Central memory CD4-positive, alpha-beta T cell (primary cell): ENCODE measurements around the gene NEDD8.
A peak's percentile ranks its signal among the peaks of the same experiment; 100 is the strongest.

Experiments used
- DNase-seq: peaks from one replicate; pipeline ENCODE4 v3.0.0; 2022

The NEDD8 gene

DNA sequence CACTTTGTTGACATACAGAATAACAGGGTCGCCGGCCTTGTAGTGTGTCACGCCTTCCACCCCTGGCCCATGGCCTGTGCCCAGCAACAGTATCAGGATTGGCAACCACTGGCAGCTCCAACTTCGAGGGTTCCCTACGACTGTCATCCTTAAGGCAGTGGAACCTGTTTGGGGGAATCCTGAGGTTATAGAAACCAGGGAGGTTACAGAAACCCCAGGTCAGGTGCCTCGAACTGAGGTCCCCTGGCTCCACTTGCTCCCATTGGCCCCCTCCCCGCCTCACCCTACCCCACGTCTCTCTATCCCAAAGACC lies 37.3 kb downstream of the NEDD8 start:
- no peak for DNase-seq

DNA sequence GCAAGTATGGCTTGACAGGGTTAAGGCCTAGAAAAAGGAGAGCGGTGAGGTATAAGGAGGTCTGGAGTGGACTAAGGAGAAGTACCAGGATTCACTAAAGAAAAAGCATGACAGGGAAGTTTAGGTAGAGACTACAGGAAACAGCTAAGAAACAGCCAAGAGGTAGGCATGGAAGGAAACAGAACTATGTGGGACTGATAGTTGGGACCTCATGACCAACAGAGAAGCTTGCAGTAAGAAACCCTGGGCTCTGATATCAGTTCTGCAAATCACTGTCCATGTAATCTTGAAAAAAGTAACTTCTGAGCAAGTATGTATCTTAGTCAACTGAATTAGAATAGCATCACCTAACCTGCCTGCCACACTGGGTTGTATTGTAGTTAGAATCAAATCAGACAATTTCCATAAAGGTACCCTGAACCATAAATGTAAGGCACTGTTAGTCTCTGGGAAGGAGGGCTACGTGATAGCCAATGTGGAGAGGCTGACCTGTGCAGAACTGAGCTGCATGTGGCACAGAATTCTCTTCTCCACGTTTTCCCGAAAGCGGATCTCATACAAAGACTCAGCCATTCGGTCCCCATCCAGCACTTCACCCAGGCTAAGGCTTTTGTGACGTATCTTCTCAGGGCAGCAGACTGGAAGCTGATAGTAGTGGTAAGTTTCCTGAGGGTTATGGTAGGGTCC lies 37.8 kb downstream of the NEDD8 start:
- DNase-seq = no peak

- DNase-seq = no peak
Measured at GRCh38 chr14:24192933-24193332, 39.2 kb downstream of the NEDD8 start.

- no peak for DNase-seq
Measured at GRCh38 chr14:24190416-24190815, 41.8 kb downstream of the NEDD8 start.

GRCh38 chr14:24189460-24189859 lies 42.7 kb downstream of the NEDD8 start:
- DNase-seq = no peak

- DNase-seq = no peak
Measured at GRCh38 chr14:24189059-24189375, 43.1 kb downstream of the NEDD8 start.

DNA sequence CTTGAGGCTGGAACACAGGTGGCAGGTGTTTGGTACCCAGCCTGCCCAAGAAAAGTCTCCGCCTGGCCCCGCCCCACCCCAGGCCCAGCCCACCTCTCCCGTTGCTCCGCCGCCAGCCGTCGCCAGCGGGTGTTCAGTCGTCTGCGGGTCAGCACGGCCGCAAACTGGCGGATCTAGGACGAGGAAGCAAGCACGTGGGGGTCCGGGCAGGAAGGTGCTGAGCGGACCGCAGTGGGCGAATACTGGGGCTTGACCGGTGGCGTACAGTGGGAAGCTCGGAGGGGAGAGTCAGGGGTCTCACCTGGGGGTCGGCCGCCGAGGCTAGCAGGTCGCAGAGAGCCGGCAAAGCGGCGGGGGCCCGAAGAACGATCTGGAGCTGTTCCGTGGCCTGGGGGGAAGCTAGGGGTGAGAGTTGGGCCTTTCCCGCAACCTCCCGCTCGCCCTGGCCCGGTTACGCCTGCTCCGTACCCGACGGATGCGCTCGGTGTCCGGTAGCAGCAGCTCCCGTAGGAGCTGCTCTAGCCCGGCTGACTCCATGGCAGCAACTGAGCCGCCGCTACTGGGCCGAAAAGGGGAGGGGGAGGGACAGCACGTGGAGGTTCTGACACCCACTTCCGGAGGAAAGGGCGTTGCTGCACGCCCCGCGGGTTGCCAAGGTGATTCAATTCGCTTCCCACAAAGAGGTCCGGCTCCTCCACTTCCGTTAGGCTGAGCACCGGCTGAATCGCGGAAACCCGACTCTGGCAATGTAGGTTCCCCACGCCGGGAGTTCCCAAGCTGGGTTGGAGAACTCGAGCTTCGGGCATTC lies 43.7 kb downstream of the NEDD8 start, which contains the start of gene IPO4:
Gene IPO4, minus strand, starts transcription at position 566 of the 808 bp plus-strand sequence. Its CDS starts 29 bp downstream, at position 537.
- DNase-seq = peak; percentile 94

DNA sequence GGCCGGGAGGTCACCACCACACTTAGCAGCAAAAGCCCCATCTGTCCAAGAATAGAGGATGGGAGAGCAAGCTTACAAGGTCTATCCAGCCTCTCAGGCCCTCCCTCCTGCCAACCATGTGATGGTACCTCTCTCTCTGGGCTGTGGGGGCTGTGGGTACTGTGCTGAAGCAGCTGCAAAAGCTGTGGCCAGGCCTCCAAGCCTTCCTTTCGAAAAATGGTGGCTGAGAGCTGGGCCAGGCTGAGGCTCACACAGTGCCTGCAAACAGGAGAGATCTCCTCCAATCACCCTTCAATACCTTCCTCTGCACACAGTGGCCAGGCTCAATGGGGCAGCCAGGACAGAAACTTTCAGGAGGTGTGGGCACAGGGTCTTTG lies 44.6 kb downstream of the NEDD8 start:
- DNase-seq = no peak

DNA sequence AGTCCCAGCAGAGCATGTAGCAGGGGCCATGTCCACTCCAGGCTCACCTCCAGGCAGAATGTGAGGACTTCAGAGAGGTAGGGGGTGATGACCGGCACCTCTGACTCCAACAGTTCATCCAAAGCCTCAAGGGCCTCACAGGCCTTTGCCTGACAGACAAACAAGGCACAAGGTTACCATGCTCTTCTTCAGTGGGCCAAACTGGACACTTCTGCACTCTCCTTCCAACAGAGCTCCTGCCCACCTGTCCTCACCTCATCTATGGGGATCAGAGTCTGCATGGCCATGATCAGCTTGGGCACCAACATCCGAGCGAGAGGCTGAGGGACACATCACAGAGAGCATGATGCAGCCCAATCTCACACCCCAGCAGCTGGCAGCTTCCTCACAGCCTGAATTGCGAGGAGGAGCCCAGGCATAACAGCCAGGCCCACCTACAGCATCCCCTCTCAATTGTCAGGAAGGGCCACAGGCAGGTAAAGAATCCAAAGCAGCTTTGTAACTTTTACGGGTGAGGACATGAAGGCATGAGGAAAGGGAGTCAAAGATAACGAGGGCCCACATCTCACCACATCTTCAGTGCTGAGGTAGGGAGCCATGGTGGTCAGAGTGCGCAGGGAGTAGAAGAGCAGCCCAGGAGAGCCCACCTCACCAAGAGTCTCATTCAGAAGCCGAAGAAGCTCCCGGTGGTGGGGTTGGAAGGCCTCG lies 45.2 kb downstream of the NEDD8 start:
- DNase-seq = no peak

DNA sequence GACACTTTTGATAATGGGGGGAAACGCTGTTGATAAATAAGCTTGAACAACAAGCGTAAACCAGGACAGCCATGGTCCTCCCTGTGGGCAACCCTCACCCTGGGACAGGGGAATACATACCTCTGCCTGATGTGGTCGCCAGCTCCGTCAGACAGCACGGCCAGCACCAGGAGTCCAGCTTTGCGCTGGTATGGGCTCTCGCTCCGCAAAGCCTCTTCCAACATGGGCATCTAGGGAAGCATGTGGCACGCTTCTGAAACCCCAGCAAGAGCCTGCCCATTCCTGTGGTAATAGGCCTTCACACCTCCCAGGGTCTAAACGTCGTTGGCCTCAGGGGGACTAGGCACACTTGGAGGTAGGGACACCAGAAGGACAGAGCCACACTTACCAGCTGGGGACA lies 46.4 kb downstream of the NEDD8 start:
- DNase-seq = no peak

DNA sequence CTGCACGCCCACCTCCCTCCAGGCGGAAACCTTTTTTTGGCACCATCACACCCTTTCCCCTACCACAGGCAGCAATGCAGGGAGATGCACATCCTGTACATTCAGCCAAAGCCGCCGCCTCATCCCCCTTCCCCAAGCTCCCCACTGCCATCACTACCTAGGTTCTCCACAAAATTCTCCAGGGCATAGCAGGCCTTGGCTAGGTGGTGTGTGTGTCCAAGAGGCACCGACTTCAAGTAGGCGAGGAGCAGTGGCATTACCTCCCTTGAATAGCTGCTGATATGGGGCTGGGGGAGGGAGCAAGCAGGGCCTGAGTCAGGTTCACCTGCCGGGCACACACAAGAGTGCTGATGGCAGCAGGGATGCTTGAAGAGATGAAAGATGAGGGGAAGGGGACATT lies 47.1 kb downstream of the NEDD8 start:
- no peak for DNase-seq

DNA sequence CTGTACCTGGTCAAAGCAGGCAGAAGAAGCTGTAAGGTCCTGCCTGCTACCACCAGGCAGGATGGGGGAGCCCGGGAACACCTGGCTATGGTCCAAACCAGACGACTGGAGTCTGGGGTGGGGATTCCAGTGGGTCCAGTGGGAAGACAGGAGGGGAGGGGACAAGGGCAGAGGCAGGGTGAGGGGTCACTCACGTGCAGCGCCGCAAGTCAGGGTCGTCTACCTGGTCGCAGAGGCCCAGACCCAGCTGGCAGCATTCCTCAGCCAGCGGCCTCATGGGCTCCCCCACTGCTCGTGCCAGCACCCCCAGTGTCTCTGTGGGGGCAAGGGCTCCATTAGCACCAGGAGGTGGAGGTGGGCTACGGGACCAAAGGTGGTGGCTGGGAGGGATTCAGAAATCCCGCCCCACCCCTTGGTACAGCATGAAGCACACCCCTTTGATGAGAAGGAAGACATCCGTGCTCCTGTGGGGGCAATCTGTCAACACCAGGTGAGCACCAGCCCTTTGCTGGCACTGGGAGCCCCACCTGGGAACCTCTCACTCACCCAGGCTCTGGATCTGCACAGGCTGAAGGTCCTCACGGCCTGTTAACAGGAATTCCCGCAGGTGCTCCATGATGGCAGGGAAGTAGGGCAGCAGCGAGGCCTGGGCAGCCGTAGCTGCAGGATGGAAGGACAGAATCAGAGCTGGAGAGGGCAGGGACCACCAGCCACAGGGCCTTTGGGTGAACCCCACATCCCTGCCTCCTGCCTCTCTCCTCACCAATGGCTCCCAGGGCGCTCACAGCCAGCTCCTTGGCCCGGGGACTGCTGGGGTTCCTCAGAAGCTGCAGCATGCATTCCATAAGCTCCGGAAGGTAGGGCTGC lies 47.8 kb downstream of the NEDD8 start:
- no peak for DNase-seq

GRCh38 chr14:24183014-24183481 lies 49.1 kb downstream of the NEDD8 start:
- DNase-seq = no peak

DNA sequence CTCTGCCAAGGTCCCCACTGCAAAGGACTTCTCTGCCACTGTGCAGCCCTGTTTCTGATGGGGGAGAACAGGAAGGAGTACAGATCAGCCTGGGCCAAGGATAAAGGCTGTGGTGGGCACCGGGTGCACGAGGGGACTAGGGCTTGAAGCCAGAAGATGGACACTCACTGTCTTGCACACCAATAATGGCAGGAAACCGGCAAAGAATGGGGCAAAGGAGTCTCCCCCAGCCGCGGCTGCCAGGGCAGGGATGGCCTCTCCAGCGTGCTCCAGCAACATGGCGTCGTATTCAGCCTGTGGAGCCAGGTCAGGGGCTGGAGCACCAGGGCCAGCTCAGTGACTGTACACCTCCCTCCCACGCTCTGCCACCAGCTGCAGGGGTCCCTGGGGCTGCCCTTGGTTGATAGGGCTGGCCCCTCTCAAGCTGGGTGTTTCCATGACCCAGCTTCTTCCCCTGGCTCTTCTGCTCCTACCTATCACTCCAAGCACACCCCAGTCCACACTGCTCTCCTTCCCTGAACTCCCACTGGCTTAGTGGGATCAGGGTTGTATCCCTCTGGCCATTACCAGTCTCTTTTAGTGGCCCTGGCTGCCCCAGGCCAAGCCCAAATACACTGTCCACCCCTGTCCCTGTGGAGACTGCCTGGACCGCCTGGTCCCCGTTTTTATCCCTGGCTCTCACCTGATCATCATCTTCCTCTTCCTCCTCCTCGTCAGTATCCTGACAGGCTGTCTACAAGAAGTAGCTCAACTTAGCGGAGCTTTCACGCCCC lies 49.9 kb downstream of the NEDD8 start:
- no peak for DNase-seq

DNA sequence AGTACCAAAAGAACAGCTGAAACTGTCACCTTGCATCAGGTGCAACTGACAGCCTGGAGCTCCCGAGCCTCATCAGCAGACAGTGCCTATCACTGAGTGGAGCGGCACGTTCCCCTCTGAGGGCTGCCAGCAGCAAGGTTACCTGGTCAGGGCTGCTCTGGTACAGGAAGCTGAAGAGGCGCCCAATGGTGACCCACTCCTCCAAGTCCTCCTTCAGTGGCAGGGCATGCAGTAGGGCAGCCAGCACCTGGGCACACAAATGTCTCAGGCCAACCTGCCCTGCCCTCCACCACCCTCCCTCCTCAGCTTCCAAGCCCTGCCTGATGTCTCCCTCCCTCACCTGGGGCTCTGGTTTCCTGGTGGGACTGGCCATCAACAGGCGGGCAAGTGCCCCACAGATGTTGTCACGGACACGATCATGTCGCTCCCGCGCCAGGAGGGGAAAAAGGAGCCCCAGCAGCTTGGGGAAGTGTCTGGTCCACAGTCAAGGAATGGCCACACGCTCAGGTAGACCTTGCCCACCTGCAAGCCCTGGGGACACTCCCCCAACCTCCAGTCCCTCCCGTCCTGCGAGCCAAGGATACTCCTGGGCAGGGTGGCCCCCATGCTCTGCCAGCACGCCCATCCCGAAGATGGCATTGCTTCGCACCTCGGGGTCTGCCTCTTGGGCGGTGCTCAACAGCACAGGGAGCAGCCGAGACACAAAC lies 50.6 kb downstream of the NEDD8 start:
- no peak for DNase-seq

- no peak for DNase-seq
Measured at GRCh38 chr14:24179961-24180796, 52.0 kb downstream of the NEDD8 start.

- no peak for DNase-seq
Measured at GRCh38 chr14:24179294-24179960, 52.7 kb downstream of the NEDD8 start.

DNA sequence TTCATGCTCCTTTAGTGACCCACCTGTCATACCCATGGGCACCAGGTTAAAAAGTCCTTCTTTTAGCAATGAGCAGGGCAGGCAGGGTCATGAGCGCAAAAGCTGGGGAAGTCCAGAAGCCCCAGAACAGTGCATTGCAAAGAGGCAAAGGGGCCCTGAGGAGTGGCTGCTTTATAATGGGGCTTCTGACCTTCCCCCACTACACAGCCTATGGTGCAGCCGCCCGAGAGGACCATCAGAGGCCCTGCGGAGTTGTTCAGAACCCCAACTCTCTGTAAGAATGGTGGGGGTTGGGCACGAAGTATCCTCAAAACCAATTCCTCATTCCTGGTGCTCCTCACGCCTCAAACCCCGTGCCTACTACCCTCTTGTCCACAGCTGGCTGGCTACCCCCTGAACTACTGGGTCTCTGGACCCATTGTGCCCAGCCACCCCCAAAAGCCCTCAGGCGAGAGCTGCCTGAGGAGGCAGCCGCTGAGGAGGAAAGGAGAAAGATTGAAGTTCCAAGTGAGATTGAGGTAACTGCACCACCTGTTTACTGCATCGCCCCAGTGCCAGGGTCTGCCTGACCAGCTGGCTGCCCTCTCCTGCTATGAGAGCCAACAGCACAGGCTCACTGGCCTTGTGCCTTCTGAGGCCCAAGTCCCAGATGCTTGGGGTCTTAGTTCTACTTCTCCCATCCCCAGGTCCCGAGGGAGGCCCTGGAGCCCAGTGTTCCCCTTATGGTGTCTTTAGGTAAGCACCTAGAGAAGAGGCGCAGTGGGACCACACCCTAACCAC lies 53.6 kb downstream of the NEDD8 start:
- DNase-seq = no peak

DNA sequence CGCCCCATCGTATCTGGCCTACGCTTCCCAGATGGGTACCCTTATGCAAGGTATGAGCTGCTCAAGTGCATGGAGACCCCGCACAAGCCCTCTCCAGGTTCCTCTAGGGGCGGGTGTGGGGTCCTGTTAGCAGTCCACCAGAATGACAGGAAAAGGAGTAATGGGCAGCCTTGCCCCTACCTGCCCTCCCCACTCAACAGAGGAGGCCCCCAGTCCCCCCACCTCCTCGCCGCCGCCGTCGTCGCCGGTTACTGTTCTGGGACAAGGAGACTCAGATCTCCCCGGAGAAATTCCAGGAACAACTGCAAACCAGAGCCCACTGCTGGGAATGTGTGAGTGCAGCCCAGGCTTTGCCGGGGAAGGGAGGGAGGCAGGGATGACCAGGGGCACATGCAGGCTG lies 54.3 kb downstream of the NEDD8 start:
- DNase-seq = no peak
